Activated CD4-positive, alpha-beta T cell treated with anti-CD3 and anti-CD28 coated beads, Interleukin-2, amount 50 U/mL, for 1 hour (primary cell): ENCODE data around the gene KANSL1.
"Not testable (repeated sequence)": the region's sequence is repeated elsewhere in the genome, so short reads cannot be mapped to it uniquely, and the experiment has no call there.

Source experiments
- DNase-seq: peaks from one replicate; pipeline ENCODE4 v3.0.0-alpha.2; 2020

Gene KANSL1

GRCh38 chr17:46106966-46107644 lies 86.1 kb downstream of the KANSL1 start:
- DNase-seq, result no peak

GRCh38 chr17:46102806-46103205 lies 90.4 kb downstream of the KANSL1 start:
- DNase-seq, result not testable (repeated sequence)

- not testable (repeated sequence) for DNase-seq
These were observed 91.2 kb downstream of the KANSL1 start for GRCh38 chr17:46101785-46102617.

- no peak for DNase-seq
These were observed 92.6 kb downstream of the KANSL1 start for GRCh38 chr17:46100590-46100989.

GRCh38 chr17:46099865-46100264 lies 93.4 kb downstream of the KANSL1 start:
- DNase-seq, result no peak

GRCh38 chr17:46097497-46097896 lies 95.7 kb downstream of the KANSL1 start:
- DNase-seq, result no peak

- no peak for DNase-seq
These were observed 100.2 kb downstream of the KANSL1 start for GRCh38 chr17:46092991-46093390.

GRCh38 chr17:46090871-46091270 lies 102.4 kb downstream of the KANSL1 start:
- DNase-seq, result no peak

GRCh38 chr17:46089389-46089965 lies 103.8 kb downstream of the KANSL1 start:
- DNase-seq, result no peak

- DNase-seq, result no peak
These were observed 104.6 kb downstream of the KANSL1 start for GRCh38 chr17:46088595-46088994.

- not testable (repeated sequence) for DNase-seq
These were observed 105.4 kb downstream of the KANSL1 start for GRCh38 chr17:46087871-46088270.

GRCh38 chr17:46086821-46087220 lies 106.4 kb downstream of the KANSL1 start:
- DNase-seq, result no peak

GRCh38 chr17:46085522-46085921 lies 107.7 kb downstream of the KANSL1 start:
- DNase-seq, result no peak

GRCh38 chr17:46082257-46082656 lies 111.0 kb downstream of the KANSL1 start:
- DNase-seq, result no peak

- DNase-seq, result no peak
These were observed 112.3 kb downstream of the KANSL1 start for GRCh38 chr17:46081018-46081320.

- no peak for DNase-seq
These were observed 112.9 kb downstream of the KANSL1 start for GRCh38 chr17:46080118-46081017.

GRCh38 chr17:46078675-46079074 lies 114.6 kb downstream of the KANSL1 start:
- DNase-seq, result no peak

GRCh38 chr17:46074540-46074939 lies 118.7 kb downstream of the KANSL1 start:
- DNase-seq, result no peak

GRCh38 chr17:46072998-46073397 lies 120.2 kb downstream of the KANSL1 start:
- DNase-seq, result no peak

- DNase-seq, result no peak
These were observed 121.4 kb downstream of the KANSL1 start for GRCh38 chr17:46071796-46072195.

GRCh38 chr17:46064460-46064859 lies 128.8 kb downstream of the KANSL1 start:
- no peak for DNase-seq

- no peak for DNase-seq
These were observed 130.0 kb downstream of the KANSL1 start for GRCh38 chr17:46063241-46063640.

GRCh38 chr17:46061435-46061834 lies 131.8 kb downstream of the KANSL1 start:
- DNase-seq, result no peak
